Activated CD4-positive, alpha-beta T cell treated with anti-CD3 and anti-CD28 coated beads, Interleukin-2, amount 50 U/mL, for 4 hours (primary cell): ENCODE data around the gene SNX30.

ENCODE experiments used
- DNase-seq, 2 experiments: peaks; one replicate each; pipeline ENCODE4 v3.0.0-alpha.2; 2020

SNX30 gene

DNA sequence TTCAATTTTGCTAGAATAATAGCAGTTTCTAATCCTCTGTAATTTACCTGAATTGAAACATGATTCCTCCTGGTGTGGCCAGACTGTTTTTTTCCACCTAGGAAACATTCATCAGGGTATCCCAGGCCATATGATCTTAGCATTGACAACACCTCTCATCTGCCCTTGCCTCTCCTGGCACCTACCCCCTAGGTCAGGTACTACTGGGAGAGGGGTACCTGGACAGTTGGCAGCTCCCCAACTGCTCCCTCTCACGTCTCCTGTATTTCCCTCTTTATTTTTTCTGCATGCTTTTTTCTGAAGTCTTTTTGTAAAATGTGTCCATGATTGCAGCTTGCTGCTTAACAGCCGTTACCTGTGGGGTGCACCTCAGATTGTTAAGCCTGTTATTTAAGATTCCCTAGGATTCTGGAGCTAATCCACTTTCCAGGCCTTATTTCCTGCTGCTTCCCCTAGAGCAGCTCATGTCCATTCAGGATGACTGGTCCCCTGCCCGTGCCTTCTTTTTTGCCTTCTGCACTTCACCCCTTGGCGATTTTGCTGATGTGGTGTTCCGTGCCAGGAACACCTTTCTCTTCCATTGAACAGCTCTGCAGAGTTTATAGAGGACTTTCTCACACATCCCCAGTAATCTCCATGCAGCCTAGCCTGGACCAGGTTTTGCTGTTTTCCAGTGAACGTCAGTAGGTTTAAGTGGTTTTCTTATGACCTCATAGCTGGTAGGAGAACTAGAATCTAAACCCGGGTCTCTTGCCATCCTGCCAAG lies 33.6 kb downstream of the SNX30 start:
- DNase-seq, result no peak

GRCh38 chr9:112785986-112786385 lies 35.4 kb downstream of the SNX30 start:
- DNase-seq, result no peak

GRCh38 chr9:112786829-112787520 lies 36.4 kb downstream of the SNX30 start:
- no peak for DNase-seq

GRCh38 chr9:112787978-112788377 lies 37.4 kb downstream of the SNX30 start:
- DNase-seq, result no peak

- no peak for DNase-seq
Measured at GRCh38 chr9:112789473-112789872, 38.9 kb downstream of the SNX30 start.

DNA sequence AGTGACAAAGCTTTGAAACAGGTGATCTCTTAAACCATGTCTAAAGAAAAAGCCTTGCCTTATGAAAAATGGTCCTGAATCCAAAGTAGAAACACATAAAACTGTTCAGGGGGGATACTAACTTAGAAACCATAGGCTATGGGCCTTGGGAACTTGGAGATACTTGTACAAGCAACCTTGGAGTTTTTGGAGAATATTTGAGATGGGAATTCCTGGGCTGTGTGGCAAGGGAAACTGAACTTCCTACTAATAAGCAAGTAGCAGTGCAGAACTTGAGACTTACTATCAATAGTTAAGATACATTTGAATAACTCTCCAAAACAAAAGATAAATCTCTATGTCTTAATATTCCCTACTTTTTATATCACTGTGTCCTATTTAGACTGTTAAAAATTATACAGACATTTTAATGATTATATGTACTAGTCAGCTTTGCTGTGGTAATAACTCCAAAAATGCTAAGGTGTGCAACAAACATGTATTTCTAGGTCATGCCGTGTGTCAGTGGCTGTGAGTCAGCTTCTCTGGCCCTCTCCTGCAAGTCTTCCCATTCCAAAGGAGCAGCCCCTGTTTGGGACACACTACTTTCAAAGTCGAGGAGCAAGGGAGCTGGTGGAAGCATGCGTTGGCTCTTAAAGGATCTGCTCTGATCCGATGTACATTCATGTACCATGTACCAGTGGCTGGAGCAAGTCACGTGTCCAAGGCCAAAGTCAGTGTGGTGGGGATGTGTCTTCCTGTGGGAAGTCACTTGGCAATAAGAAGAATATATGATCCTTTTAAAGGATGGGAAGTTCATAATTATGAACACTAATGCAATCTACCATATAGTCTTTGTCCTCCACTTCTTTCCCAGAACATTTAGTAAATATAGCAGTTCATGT lies 39.6 kb downstream of the SNX30 start:
- no peak for DNase-seq

DNA sequence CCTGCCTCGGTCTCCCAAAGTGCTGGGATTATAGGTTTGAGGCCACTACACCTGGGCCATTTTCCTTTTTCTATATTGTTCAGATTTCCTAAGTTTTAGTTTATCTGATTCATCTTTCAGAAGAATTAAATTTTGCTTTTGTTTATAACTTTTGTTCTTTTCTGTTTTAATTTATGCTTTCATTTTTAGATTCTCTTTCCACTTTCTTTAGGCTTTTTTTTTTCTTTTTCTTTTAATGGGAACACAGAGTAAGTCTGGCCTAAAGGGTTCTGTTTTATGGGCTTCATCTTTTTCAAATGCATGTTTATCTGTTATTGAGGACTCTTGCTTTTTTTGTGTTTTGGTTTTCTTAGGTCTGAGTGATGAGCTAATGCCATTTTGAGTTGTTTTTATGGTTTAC lies 42.1 kb downstream of the SNX30 start:
- no peak for DNase-seq

- DNase-seq, result peak; percentile 80 to 81
Measured at GRCh38 chr9:112793213-112793810, 42.8 kb downstream of the SNX30 start.

- no peak for DNase-seq
Measured at GRCh38 chr9:112794731-112795130, 44.2 kb downstream of the SNX30 start.

DNA sequence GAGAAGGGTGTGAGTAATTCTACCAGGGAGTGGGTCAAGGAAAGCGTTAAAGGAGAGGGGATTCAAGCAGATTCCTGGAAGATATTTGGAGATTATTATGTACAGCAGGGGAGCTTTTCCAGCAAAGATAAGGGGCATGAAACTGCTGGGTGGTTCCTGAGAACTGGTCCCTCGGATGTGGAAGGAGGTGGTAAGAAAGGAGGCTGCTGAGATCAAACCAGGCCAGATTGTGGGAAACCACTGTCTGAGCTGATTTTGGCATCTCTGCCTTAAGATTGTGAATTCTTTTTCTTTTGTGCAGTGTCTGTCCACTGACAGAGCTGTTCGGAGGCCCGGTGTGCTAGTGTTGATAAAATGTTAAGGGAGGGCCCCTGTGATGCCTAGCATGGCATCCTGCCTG lies 45.4 kb downstream of the SNX30 start:
- no peak for DNase-seq

DNA sequence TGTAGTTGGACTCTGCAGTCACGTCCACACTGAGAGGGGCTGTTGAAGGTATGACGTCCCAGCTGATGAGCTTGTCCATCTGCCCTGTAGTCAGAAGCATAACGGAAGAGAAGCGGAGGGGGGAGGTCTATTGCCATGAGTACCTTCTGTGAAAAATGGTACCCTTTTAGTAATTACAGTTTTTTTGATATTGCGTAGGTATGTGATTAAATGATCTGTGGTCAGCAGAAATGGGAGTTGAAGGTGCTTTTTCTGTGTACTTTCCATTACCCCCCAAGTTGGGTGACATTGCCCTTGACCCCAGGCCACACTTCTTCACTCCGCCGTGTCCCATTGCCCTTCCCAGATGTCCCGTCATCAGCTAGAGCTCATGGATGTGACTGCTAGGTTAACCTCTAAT lies 45.9 kb downstream of the SNX30 start:
- DNase-seq, result no peak

DNA sequence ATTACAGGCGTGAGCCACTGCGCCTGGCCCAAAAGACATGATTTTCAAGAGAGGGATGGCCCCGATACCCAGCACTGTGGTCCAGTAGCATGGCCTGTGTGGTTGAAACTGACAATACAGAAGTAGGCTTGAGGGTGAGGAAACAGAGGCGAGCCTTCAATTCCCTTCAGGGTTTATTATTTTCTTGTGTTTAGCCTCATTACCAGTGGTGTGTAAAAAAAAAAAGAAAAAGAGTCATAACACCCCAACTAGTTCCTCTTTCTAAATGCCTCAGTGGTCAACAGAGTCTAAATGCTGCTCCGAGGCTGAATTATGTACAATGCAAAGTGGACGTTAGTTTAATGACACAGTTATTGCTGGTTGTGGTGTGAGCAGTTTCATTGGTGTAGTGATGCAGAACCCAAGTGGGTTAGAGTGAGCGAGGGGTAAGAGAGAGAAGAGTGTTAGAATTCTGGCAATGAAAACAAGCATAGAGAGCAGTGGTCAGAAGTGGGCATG lies 58.8 kb downstream of the SNX30 start:
- DNase-seq, result no peak

DNA sequence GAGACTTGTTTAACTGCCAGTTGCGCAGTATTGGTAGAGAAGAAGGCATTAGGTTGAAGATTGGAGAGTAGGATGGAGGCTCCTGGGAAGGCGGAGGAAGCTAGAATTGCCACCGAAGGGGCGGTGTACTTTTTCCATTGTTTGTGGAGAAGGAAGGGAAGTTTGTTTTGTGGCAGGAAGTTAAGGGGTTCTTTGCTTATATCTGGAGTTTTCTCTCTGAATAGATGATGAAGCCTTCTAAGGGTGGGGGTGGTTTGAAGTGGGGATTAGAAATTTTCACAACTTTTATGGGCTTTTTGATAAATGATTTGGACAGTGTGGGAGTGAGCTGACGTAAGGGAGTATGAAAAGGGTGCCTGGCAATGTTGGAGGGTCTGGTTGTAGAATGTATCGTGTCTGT lies 59.3 kb downstream of the SNX30 start:
- DNase-seq, result no peak

DNA sequence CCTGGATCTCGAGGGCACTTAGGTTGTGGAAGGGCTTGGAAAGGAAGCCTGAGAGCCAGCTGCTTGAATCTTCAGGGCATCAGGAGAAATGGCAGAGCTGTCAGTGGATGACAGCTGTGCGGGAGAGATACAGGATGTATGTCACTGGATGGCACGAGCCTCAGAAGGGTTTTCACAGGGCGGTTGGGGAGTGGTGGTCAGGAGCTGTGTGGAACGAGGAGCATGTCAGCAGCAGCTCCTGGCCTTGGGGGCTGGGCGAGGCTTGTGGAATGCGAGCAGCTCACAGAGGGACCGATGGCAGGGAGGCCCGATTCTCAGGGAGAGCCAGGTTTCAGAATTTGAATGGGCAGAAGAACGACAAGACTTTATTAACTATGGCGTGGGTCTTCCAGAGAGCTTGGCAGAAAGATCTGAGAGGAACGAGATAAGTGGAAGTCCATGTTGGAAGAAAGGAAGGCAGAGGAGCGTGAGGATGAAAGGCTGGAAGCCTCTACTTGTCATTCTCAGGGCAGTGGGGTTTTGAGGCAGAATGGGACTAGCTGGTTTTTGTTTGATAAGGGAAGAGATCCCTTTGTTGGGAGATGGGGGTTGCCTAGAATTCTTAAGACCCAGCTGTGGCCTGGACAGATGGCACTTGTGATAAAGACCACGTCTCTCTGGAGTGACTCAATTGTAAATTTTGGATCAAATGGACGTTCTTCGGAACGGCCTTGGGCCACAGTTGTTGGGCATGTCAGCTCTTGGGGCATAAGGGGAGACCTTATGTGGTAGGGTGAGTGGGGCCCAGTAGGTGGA lies 60.3 kb downstream of the SNX30 start:
- no peak for DNase-seq

- no peak for DNase-seq
Measured at GRCh38 chr9:112811518-112811917, 61.0 kb downstream of the SNX30 start.

- no peak for DNase-seq
Measured at GRCh38 chr9:112815868-112816267, 65.3 kb downstream of the SNX30 start.

GRCh38 chr9:112817860-112818203 lies 67.3 kb downstream of the SNX30 start:
- no peak for DNase-seq

GRCh38 chr9:112819635-112820496 lies 69.3 kb downstream of the SNX30 start:
- DNase-seq, result no peak

GRCh38 chr9:112820881-112821280 lies 70.3 kb downstream of the SNX30 start:
- DNase-seq, result no peak

- DNase-seq, result no peak
Measured at GRCh38 chr9:112822618-112823017, 72.1 kb downstream of the SNX30 start.

GRCh38 chr9:112823257-112823656 lies 72.7 kb downstream of the SNX30 start:
- DNase-seq, result no peak
